GM19240 (cell line): Measurements from ENCODE around the gene YPEL4.

Source experiments
- DNase-seq: peaks from one replicate; pipeline ENCODE4 v3.0.0; 2011; ENCODE audit warnings: low spot score; ENCODE audit not compliant: insufficient read length

Gene YPEL4

DNA sequence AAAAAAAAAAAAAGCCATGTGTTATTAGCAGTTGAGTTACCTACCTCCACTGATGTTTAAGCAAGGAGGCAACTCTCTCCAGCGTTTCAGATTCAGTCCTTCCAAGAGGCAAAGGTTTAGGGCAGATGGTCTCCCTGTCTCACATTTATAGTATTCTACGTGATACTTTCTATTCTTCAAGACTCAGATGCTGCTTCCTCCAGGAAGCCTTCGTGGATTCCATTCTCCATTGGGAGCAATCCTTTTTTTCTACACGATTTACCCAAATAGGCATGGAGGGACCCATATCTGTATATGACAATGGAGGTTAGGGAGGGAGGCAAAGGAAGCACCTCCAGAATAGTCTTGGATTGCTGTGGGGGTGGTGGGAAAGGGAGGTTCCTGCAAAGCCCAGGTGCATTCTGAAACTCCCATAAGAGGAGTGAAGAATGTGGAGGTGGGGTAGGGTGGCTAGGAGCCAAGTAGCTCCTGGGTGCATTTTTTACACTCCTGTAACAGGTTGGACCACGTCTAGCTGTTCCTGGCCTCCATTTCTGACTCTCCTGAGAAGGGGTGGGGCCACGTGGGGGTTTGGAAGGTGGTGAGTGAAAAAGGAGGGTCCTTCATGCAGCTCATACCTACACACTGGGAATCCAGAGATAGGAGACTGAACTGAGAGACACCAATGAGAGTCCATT is 16.2 kb downstream of the YPEL4 start:
- no peak for DNase-seq

DNA sequence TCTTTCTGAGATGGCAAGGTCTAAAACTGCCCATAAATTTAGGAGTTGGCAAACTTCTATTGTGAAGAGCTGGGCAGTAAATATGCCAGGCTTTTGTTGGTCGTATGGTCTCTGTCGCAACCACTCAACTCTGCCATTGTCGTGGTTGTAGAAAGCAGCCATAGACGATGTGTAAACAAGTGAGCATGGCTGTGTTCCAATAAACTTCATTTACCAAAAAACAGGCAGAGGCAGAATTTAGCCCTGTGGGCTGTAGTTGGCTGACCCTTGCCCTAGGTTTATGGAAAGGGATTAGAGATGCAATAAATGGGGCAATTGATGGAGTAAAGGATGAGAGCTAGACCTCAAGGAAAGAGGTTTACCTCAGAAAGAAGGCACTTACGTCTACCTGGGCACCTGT is 17.6 kb downstream of the YPEL4 start:
- no peak for DNase-seq

DNA sequence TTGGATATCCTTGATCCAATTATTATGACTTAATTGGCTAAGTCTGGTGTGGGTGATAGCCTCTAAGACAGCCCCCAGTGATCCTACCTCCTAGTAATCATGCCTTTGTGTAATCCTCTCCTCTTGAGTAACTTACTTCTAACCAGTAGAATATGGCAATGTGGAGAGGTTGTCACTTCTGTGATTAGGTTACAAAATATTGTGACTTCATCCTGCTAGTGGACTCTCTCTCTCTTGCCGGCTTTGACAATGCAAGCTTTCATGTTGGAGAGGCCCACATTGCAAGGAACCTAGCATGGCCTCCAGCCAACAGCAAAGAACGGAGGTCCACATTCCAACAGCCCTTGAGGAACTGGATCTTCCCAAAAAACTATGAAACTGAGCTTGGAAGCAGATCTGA is 19.5 kb downstream of the YPEL4 start:
- no peak for DNase-seq

DNA sequence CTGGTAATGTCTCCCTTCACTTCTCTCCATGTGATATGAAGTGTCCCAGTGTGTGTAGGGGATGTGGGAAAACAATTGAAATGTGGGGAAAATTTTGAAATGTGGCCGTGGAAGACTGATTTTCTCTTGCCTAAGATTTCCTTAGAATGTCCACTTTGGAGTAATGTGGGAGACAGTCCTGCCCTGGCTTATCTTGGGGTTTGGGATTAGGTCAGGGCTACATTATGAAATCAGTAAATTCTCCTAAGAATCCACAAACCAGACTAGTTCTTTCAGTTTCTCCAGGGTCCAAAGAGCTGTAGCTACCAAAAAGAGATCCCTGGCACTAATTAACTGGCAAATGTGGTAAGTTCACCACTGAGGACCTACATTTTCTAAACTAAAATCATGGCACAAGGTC is 22.8 kb downstream of the YPEL4 start:
- DNase-seq = no peak

DNA sequence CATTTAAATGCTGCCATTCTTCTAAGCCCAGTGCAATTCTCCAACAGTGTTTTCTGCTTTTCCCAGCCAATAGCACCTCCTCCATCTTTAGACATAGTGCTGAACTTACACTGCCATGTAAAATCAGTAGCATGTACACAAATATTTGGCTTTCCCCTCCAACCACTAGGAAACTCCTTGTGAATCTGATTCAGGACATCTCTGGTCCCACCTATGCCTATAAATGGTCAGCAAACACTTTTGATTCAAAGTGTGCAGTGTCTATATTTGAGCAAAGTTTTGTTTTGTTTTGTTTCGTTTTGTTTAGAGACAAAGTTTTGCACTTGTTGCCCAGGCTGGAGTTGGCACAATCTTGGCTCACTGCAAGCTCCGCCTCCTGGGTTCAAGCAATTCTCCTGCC is 24.8 kb downstream of the YPEL4 start:
- no peak for DNase-seq

DNA sequence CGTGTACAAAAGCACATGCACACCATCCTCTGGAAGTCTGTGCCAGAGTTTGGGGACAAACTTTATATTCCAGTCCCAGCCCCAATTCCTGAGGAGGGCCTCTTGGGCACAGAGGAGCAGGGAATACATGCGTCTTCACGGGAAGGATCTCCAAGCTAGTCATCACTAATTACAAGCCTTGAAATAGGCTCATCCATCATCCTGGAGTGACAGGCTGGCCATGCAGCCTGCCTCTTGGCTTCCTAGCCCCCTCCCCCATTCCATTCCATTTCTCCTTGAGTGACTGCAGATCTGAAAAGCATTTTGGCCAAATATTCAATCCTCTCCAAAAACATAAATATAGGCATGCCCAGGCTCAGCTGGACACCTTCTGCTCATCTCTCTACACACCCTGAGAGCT is 27.4 kb downstream of the YPEL4 start:
- no peak for DNase-seq

DNA sequence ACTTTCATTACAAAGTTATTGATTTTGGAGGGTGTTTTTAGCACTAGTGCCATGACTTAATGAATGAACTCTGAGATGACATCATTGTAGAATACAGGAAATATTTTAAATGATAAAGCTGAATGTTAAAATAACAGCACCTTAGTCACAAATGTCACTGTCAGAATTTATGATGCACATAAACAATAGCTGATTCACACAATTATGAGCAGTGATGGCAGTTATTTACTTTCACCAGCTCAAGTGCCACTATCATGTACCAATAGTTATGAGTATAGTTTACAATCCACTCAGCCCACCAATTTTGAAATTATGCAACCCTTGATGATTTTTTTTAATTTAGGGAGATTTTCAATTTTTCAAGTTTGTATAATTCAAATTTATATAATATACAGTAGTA is 29.2 kb downstream of the YPEL4 start:
- DNase-seq = no peak

DNA sequence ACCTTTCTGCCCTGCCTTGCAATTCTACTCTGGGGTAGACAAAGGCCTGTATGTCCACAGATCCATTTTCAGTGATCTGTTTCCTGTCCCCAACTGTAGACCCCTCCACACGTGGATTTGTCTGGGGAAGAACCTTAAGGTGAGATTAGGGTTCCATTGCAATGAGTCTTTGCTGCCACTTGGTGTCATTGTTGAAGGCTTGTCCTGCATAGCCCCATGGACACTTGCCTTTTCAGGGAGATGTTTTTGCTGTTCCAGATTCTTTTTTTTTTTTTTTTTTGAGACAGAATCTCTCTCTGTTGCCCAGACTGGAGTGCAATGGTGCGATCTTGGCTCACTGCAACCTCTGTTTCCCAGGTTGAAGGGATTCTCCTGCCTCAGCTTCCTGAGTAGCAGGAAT is 30.4 kb downstream of the YPEL4 start:
- DNase-seq = no peak

DNA sequence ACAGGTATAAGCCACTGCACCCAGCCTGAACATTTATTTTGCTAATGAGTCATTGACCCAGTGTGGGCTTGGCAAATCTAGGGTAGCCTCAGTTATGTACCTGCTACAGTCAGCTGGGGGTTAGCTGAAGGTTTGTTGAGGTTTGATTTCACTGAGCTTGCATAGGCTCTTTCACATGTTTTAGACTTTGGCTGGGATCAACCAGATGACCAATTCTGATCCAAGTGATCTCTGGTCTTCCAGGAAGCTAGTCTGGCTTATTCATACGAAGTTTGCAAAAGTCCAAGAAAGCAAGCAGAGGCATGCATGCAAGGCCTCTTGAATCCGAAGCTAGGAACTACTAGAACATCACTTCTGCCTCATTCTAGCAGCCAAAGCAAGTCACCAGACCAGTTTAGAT is 31.3 kb downstream of the YPEL4 start:
- no peak for DNase-seq

DNA sequence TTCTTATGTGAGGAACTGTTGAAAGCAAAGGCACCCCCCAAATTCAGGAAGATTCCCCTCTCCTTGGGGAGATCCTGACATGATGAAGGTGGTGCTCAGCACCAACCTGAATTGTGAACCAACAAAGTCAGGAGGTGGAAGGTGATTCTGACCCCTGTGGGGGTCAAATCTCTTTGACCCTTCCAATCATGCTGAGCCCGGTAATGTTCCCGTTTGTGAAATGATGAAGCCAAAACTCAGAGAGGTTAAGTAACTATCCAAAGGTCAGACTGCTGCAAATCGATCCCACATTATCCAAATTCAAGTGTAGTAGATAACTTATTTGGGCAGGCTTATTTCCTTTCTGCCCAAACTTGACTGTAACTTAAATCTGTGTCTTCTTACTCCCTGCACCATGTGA is 33.1 kb downstream of the YPEL4 start:
- DNase-seq = no peak

DNA sequence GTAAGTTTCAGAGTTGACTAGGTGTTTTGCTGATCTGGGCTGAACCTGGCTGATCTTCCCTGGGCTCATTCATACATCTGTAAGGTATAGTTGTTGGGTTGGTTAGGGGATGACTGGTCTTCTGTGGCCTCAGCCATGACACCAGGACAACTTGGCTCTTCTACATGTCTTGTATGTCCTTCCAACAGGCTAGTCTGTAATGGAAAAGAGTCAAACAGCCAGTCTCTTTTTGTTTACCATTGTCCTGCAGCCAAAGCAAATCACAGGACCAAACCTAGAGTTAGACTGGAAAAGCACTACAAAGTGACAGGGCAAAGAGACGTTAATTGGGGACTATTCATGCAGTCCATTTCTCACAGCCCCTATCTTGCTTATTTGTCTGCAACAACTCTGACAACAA is 34.4 kb downstream of the YPEL4 start:
- no peak for DNase-seq

DNA sequence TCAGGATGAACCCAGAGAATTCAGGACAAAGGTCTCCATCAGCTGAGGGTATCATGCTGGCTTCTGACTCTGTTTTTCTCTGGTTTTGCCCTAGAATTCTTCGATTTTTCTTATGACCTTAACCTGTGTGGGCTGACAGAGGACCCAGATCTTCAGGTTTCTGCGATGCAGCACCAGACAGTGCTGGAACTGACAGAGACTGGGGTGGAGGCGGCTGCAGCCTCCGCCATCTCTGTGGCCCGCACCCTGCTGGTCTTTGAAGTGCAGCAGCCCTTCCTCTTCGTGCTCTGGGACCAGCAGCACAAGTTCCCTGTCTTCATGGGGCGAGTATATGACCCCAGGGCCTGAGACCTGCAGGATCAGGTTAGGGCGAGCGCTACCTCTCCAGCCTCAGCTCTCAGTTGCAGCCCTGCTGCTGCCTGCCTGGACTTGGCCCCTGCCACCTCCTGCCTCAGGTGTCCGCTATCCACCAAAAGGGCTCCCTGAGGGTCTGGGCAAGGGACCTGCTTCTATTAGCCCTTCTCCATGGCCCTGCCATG is 35.4 kb downstream of the YPEL4 start:
- no peak for DNase-seq

DNA sequence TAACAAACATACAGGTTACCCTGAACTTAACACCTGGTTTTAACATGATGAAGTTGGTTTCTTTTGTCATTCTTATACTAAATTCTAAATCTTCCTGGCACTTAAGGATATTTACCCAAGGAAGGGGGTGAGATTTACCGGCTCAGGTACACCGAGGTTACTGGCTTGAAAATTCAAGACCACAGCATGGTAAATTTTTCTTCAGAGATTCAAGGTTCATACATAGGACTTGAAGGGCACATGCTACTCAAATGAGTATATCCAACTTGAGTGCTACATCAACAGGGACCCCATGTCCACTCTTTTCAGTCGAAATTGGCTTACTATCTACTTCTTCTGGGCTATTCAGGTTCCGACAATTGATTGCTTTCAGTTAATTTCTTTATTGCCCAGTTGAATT is 39.5 kb downstream of the YPEL4 start:
- no peak for DNase-seq

DNA sequence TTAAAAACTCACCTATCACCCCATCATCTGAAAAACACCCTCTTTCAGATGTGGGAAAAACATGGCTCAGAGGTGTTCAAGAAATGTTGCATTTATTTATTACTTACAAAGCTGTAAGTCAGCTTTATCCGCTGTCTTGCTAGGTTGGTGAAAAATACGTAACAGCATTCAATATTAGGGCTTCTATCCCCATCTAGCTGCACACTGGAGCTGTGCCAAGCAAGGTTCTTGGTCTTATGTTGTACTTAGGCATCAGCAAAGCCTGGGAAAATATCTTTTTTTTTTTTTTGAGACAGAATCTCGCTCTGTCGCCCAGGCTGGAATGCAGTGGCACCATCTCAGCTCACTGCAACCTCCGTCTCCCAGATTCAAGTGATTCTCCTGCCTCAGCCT is 44.7 kb downstream of the YPEL4 start:
- no peak for DNase-seq

DNA sequence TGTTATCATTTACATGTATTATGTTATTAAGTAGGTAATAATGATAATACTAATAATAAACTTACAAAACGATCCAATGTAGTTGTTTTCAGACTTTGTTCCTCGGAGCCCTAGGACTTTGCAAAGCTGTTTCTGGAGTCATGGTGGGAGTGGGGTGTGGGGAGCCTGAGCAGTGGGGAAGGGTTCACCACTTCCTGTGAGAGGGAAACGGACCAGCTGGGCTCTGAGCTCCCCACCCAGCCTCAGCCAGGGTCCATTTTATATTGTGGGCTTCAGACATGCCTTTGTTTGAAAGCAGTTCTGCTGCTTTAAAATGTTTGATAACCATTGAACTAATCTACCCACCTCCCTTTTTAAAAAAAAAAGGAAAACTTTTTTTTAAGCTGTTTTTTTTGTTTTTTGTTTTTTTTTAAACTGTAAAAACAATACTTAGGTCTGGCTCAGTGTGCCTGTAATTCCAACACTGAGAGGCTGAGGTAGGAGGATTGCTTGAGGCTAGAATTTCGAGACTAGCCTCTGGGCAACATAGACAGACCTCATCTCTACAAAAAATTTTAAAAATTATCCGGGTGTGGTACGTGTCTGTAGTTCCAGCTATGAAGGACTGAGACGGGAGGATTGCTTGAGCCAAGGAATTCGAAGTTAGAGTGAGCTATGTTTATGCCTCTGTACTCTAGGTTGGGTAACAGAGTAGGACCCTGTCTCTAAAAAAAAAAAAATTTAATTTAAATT is 45.2 kb downstream of the YPEL4 start:
- no peak for DNase-seq

DNA sequence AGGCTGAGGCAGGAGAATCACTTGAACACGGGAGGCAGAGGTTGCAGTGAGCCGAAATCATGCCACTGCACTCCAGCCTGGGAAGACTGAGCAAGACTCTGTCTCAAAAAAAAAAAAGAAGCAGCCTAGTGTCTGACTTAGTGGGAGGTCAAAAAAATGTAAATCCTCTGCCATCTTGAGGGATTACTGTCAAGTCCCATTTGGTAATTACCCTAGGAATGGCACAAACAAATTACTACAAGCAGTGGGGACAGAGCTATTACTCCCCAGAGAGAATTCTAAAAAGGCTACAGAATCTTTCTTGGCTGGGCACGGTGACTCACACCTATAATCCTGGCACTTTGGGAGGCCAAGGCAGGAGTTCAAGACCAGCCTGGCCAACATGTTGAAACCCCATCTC is 48.4 kb downstream of the YPEL4 start:
- DNase-seq = no peak

DNA sequence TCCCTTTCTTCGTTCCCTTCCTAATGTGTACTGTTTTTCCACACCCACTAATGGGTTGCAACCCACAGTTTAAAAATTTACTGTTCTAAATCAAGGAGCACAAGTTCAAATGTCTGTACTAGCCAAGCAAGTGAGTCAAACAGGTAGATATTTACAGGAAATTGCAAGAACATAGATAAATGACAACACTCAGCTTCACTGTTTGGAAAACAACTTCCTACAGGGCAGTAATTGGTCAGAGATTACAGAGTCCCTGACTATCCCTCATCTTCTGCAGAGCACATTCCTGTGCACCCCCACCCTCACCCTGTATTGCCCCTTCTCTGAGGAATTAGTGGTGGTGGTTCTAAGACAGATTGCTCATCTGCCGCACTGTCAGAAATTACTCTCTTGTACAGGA is 50.3 kb downstream of the YPEL4 start:
- DNase-seq = no peak

DNA sequence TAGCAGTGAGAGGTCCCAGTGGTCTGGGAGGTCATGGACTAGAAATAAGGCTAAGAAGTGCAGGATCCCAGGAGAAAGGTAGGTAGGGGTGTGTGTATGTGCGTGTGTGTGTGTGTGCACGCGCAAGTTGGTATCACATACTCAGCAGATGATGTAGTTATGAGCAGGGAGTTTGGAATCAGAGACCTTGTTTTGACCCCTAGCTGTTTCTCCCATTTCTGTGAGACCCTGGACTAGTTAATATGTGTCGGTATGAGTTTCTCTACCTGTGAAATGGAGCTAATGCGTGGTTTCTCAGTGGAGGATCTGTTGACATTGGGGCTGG is 50.9 kb downstream of the YPEL4 start:
- no peak for DNase-seq

DNA sequence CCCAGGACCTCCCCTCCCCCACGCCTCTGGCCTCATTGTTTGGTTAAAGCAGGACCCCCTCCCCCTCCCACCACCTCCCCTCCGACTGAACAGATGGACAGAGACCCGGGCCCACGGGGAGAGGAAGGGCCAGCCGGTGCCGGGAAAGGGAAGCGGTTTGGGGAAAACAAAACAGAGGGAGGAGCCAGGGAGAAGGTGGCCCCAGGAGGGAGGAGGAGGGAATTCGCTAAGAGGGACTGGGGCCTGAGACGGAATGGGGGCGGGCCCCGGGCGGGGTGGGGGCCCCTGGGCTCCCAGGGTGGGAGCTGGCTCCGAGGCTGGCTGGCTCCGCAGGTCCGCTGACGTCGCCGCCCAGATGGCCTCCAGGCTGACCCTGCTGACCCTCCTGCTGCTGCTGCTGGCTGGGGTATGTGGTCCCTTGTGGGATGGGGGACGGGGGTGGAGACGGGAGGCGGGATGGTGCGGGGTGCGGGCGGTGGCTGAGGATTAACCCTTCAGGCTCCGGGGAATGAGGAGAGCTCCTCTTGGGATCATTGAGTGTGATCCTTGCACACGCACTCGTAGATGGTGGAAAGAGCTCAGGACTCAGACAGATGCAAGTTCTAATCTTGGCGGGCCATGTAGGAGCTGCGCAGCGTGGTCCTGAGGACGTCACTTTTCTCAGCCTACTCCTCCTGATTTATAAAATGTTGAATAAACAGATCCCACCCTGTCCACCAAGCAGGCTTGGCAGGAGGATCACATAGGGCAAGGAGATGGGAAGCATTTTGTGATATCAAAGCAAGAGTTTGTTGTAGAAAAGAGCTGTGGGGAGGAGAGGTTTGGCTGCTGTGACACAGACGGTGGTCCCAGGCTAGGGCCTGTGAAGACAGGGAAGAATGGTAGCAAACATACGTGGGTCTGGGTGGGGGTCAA is 51.5 kb downstream of the YPEL4 start:
- no peak for DNase-seq

DNA sequence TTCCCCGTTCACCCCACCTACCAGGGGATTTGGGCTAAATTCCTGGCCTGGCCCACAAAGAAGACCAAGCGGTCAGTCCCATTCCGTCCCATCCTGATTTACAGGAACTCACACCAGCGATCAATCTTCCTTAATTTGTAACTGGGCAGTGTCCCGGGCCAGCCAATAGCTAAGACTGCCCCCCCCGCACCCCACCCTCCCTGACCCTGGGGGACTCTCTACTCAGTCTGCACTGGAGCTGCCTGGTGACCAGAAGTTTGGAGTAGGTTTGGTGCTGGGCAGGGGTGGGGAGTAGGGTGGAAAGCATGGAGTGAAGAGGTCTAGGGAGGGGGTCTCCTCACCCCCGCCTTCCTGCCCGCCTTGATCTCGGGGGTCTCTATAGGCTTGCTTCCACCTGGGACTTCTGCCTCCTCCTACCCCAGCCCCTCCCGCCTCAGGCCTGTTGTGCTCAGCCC is 52.2 kb downstream of the YPEL4 start, which contains the start of gene SERPING1:
Gene SERPING1 (plus strand): TSS at position 225 of the 455 bp plus-strand sequence. CDS start 586 bp downstream, outside the sequence.
- no peak for DNase-seq

DNA sequence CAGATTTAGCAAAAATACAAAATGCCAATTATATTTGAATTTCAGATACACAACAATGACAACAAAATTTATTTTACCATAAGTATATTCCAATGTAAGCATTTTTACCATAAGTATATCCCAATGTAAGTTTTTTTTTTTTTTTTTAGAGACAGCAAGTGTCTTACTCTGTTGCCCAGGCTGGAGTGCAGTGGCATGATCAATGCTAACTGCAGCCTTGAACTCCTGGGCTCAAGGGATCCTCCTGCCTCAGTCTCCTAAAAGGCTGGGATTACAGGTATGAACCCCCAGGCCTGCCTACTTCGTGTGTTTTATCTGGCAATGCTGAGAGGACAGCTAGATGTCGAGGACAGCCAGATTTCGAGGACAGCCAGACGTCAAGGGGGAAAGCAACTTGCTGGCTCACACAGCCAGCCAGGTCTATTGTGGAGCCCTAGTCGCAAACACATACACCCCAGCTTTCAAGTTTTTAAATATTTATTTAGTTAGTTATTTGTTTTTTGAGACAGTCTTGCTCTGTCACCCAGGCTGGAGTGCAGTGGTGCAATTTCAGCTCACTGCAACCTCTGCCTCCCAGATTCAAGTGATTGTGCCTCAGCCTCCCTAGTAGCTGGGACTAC is 53.3 kb downstream of the YPEL4 start:
- DNase-seq = no peak
